Hepatocyte (in vitro differentiated cells): ENCODE measurements around the gene CEBPZ.

Experiments
- CTCF ChIP-seq: fragments of 200-600 bp; sonication (generic); IDR thresholded peaks from 2 replicates; pipeline ENCODE4 v1.5.1; 2016; ENCODE audit warnings: antibody characterized with exemption, mild to moderate bottlenecking; ENCODE audit not compliant: poor library complexity
- EZH2 ChIP-seq: fragments of 200-600 bp; sonication (generic); IDR thresholded peaks from 2 replicates; pipeline ENCODE4 v1.6.1; 2016; ENCODE audit warnings: antibody characterized with exemption, mild to moderate bottlenecking, borderline replicate concordance

GRCh38 chr2:37276291-37276690 lies 44.9 kb upstream of the CEBPZ start:
- TF ChIP-seq EZH2: no peak
- no peak for TF ChIP-seq CTCF
